ENCODE results near the gene PLXDC1. TPM values are rescaled to one million over a fixed set of nuclear protein-coding genes. Genes with fewer than 3 reads are reported as not detected.

The PLXDC1 gene
- total RNA-seq, 1 experiment from 2014 or later = not detected

DNA sequence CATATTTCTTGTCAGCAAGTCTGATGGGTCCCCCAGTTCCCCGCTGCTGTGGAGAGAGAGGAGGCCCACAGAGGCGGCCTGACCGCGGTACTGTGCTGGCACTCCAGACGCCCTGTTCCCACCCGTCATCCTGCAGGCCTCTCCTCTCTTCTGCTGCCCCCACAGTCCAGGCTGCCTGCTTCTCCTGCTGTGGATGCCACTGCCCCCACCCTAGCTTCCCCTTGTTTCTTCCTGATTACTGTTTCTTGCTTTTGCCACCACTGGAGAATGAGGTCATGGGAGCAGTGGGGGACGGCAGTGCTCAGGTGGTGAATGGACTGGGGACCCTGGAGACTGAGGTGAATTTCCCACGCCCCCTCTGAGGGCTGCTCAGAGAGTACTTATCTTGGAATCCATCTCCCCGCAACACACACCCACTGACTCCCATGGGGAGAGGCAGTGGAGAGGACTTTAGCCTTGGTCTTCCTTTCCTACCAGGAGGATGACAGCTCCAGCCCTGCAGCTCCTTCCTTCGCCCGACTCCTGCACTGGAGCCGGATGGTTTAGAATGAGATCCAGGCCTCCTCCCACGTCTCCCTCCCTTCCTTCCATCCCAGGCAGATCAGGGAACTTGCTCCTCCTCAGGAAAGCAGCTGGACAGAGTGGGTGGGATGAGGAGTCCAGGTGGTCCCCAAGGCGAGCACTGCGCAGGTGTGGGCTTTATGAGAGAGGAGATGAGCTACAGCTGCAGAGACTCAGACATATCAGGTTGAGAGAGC lies 60.4 kb downstream of the PLXDC1 start:
- no peaks in the 10 kb centered on the region for H3K9me3 ChIP-seq (ENCODE audit: low read length)
- no peaks in the 10 kb centered on the region for H4K20me1 ChIP-seq (ENCODE audit: insufficient read depth, low read depth, low read length)
- no peaks in the 10 kb centered on the region for H3K27me3 ChIP-seq (ENCODE audit: low read length)
- H3K4me1 ChIP-seq (ENCODE audit: low read length) = peaks cover 14% of the 10 kb centered on the region
- no peaks in the 10 kb centered on the region for H3K9me2 ChIP-seq (replicated peaks; ENCODE audit: insufficient read depth, low read length)
- no peak overlapping the region for H2AFZ ChIP-seq (ENCODE audit: low read length)
- no peak overlapping the region for H3K9ac ChIP-seq (ENCODE audit: low read length)
- no peak overlapping the region for H3K4me3 ChIP-seq (ENCODE audit: low read length)
- H3K36me3 ChIP-seq (ENCODE audit: insufficient read depth, low read length) = no peaks in the 10 kb centered on the region
- DNase-seq = no peak
- H3K79me2 ChIP-seq (ENCODE audit: low read length) = no peaks in the 10 kb centered on the region
- H3K4me2 ChIP-seq (ENCODE audit: low read depth, low read length, poor library complexity, severe bottlenecking) = no peak overlapping the region
- no peak overlapping the region for H3K27ac ChIP-seq (ENCODE audit: low read length)

DNA sequence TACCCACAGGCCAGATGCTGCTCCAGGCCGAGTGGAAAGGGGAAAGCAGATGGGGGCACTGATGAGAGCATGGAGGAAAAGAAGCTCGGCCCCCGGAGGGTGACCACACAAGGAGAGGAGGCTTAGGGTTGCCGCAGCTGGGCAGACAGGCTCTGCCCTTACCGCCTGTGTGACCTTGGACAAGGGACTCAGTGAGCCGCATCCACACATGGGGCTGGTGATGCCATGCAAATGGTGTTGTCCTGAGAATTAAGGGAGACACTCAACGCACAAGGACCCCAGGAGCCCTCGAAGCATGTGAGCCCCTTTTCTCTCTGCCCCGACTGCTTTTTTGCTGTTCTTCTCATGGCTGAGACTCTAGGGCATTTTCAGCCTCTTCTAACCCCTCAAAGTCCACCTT lies 61.0 kb downstream of the PLXDC1 start:
- H3K4me3 ChIP-seq (ENCODE audit: low read length) = no peak overlapping the region
- H4K20me1 ChIP-seq (ENCODE audit: insufficient read depth, low read depth, low read length) = no peaks in the 10 kb centered on the region
- no peak overlapping the region for H3K27ac ChIP-seq (ENCODE audit: low read length)
- no peaks in the 10 kb centered on the region for H3K36me3 ChIP-seq (ENCODE audit: insufficient read depth, low read length)
- H3K9ac ChIP-seq (ENCODE audit: low read length) = no peak overlapping the region
- no peaks in the 10 kb centered on the region for H3K9me3 ChIP-seq (ENCODE audit: low read length)
- no peaks in the 10 kb centered on the region for H3K79me2 ChIP-seq (ENCODE audit: low read length)
- peaks cover 14% of the 10 kb centered on the region for H3K4me1 ChIP-seq (ENCODE audit: low read length)
- H2AFZ ChIP-seq (ENCODE audit: low read length) = no peak overlapping the region
- no peak for DNase-seq
- H3K4me2 ChIP-seq (ENCODE audit: low read depth, low read length, poor library complexity, severe bottlenecking) = no peak overlapping the region
- H3K27me3 ChIP-seq (ENCODE audit: low read length) = no peaks in the 10 kb centered on the region
- no peaks in the 10 kb centered on the region for H3K9me2 ChIP-seq (replicated peaks; ENCODE audit: insufficient read depth, low read length)

DNA sequence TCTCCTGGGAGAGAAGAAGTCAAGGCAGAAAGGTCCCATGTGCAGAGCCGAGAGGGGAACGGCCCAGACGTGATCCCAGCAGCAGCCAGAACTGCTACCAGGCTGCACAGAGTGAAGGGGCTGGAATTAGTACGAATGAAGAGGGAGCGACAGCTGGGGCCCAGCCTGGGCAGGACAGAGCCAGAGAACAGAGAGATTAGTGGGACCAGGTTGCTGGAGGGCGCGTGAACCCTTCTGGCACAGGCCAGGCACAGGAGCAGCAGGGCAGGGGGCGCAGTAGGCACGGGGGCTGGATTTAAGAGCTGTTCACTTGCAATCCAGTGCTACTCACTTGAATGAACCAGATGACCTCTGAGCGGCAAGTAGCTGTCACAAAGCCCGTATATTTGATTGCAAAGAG lies 66.9 kb downstream of the PLXDC1 start:
- H3K4me2 ChIP-seq (ENCODE audit: low read depth, low read length, poor library complexity, severe bottlenecking) = no peak overlapping the region
- no peak overlapping the region for H3K27ac ChIP-seq (ENCODE audit: low read length)
- H3K9me2 ChIP-seq (replicated peaks; ENCODE audit: insufficient read depth, low read length) = no peaks in the 10 kb centered on the region
- no peak overlapping the region for H2AFZ ChIP-seq (ENCODE audit: low read length)
- H3K4me3 ChIP-seq (ENCODE audit: low read length) = no peak overlapping the region
- no peaks in the 10 kb centered on the region for H3K9me3 ChIP-seq (ENCODE audit: low read length)
- H4K20me1 ChIP-seq (ENCODE audit: insufficient read depth, low read depth, low read length) = no peaks in the 10 kb centered on the region
- H3K4me1 ChIP-seq (ENCODE audit: low read length) = no peaks in the 10 kb centered on the region
- H3K79me2 ChIP-seq (ENCODE audit: low read length) = no peaks in the 10 kb centered on the region
- H3K27me3 ChIP-seq (ENCODE audit: low read length) = no peaks in the 10 kb centered on the region
- no peak overlapping the region for H3K9ac ChIP-seq (ENCODE audit: low read length)
- no peak for DNase-seq
- H3K36me3 ChIP-seq (ENCODE audit: insufficient read depth, low read length) = no peaks in the 10 kb centered on the region

DNA sequence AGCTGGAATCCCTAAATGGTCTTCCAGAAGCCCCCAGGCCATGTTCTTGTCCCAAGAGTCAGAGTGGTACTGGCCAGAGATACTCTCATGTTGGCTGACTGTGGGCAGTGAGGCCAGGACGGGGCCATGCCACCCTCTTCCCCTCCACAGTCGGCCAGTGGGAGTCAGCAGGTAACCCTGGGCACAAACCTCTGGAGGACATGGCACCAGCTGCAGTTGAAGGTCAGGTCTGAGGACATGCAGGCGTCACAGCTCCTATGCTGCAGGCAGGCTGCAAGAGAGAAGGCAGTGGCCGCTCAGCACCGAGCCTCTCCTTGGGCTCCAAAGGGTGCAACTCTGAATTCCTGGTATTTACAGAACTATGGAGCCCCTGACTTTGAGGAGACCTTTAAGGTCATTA lies 68.2 kb downstream of the PLXDC1 start:
- Histone ChIP-seq H3K36me3 (ENCODE audit: insufficient read depth, low read length) (no peaks in the 10 kb centered on the region), H3K9me3 (ENCODE audit: low read length) (no peaks in the 10 kb centered on the region), H3K79me2 (ENCODE audit: low read length) (no peaks in the 10 kb centered on the region), H3K4me2 (ENCODE audit: low read depth, low read length, poor library complexity, severe bottlenecking) (no peak overlapping the region), H4K20me1 (ENCODE audit: insufficient read depth, low read depth, low read length) (no peaks in the 10 kb centered on the region), H3K27ac (ENCODE audit: low read length) (no peak overlapping the region), H3K27me3 (ENCODE audit: low read length) (no peaks in the 10 kb centered on the region), H2AFZ (ENCODE audit: low read length) (no peak overlapping the region), H3K9ac (ENCODE audit: low read length) (no peak overlapping the region), H3K4me3 (ENCODE audit: low read length) (no peak overlapping the region), H3K4me1 (ENCODE audit: low read length) (no peaks in the 10 kb centered on the region), H3K9me2 (replicated peaks; ENCODE audit: insufficient read depth, low read length) (no peaks in the 10 kb centered on the region)
- DNase-seq = no peak

DNA sequence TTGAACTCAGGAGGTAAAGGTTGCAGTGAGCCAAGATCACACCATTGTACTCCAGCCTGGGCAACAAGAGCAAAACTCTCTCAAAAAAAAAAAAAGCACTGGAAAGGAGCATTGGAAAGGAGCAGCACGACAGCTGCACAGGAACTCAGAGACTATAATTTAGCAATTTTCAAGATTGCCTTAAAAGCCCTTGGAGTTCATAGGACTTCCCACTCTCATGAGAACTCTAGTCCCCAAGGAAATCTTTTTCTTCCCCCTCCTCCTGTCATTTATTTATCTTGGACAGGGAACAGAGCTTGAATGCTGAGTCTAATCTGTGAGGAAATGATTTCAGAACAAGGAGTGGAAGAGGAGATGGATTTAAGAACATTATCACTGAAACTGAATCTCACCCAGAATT lies 69.0 kb downstream of the PLXDC1 start:
- no peaks in the 10 kb centered on the region for H4K20me1 ChIP-seq (ENCODE audit: insufficient read depth, low read depth, low read length)
- no peaks in the 10 kb centered on the region for H3K79me2 ChIP-seq (ENCODE audit: low read length)
- H2AFZ ChIP-seq (ENCODE audit: low read length) = no peak overlapping the region
- DNase-seq = no peak
- no peak overlapping the region for H3K4me2 ChIP-seq (ENCODE audit: low read depth, low read length, poor library complexity, severe bottlenecking)
- H3K4me3 ChIP-seq (ENCODE audit: low read length) = no peak overlapping the region
- H3K9me3 ChIP-seq (ENCODE audit: low read length) = no peaks in the 10 kb centered on the region
- H3K27me3 ChIP-seq (ENCODE audit: low read length) = no peaks in the 10 kb centered on the region
- no peak overlapping the region for H3K27ac ChIP-seq (ENCODE audit: low read length)
- H3K9me2 ChIP-seq (replicated peaks; ENCODE audit: insufficient read depth, low read length) = no peaks in the 10 kb centered on the region
- H3K36me3 ChIP-seq (ENCODE audit: insufficient read depth, low read length) = no peaks in the 10 kb centered on the region
- H3K4me1 ChIP-seq (ENCODE audit: low read length) = no peaks in the 10 kb centered on the region
- H3K9ac ChIP-seq (ENCODE audit: low read length) = no peak overlapping the region

DNA sequence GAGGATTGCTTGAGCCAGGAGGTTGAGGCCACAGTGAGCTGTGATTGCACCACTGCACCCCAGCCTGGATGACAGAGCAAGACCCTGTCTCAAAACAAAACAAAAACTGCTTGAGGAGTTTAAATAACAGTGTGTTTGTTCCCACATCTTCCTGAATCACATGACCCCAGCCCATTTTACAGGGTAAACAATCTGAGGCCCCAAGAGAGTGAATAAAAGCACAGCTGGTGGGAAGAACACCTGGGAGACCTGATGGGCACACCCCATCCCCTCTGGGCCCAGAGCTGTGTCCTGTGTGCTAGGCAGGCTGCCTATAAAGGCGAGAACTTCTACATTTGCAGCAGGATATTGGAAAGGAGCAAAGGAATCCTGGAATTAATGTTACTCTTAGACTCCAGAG lies 69.6 kb downstream of the PLXDC1 start:
- no peaks in the 10 kb centered on the region for H4K20me1 ChIP-seq (ENCODE audit: insufficient read depth, low read depth, low read length)

DNA sequence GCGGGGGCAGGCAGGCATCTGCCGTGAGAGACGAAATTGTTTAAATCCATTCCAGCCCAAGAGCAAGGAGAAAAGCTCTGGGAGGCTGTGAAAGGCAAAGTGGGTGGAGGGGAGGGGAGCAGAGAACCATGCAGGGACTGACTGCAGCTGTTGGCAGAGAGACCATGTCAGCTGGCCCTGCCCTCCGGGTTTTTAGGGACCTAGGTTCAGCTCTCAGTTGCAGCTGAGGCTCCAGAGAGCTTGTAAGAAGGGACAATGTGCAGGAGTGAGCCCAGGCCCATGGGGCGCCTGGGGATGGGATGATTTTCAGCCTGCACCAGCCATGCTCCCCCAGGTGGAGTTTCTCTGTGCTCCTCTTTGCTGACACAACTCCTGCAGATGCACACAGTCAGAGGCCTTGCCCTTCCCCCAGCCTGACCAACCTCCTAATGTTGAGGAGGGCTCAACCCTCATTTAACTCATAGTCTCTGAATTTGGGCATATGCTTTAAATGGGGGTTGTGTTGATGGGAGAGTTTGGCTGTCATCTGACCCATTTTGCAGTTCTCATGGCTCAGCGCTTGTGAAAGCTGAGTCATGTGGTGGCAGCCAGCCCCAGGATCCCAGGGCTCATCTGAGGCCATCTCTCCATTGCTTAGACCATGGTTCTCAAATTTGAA lies 70.9 kb downstream of the PLXDC1 start:
- Histone ChIP-seq H3K27ac (ENCODE audit: low read length) (no peak overlapping the region), H2AFZ (ENCODE audit: low read length) (no peak overlapping the region), H3K9me3 (ENCODE audit: low read length) (no peaks in the 10 kb centered on the region), H3K9ac (ENCODE audit: low read length) (no peak overlapping the region), H3K36me3 (ENCODE audit: insufficient read depth, low read length) (no peaks in the 10 kb centered on the region), H3K9me2 (replicated peaks; ENCODE audit: insufficient read depth, low read length) (no peaks in the 10 kb centered on the region), H3K4me1 (ENCODE audit: low read length) (no peaks in the 10 kb centered on the region), H4K20me1 (ENCODE audit: insufficient read depth, low read depth, low read length) (no peaks in the 10 kb centered on the region), H3K27me3 (ENCODE audit: low read length) (no peaks in the 10 kb centered on the region), H3K79me2 (ENCODE audit: low read length) (no peaks in the 10 kb centered on the region), H3K4me3 (ENCODE audit: low read length) (no peak overlapping the region), H3K4me2 (ENCODE audit: low read depth, low read length, poor library complexity, severe bottlenecking) (no peak overlapping the region)
- no peak for DNase-seq

More for the DNA sequence above, 69.6 kb downstream of the PLXDC1 start:
- no peaks in the 10 kb centered on the region for H3K9me2 ChIP-seq (replicated peaks; ENCODE audit: insufficient read depth, low read length)
- H3K27me3 ChIP-seq (ENCODE audit: low read length) = no peaks in the 10 kb centered on the region
- H2AFZ ChIP-seq (ENCODE audit: low read length) = no peak overlapping the region
- no peaks in the 10 kb centered on the region for H3K4me1 ChIP-seq (ENCODE audit: low read length)
- no peak overlapping the region for H3K4me3 ChIP-seq (ENCODE audit: low read length)
- no peaks in the 10 kb centered on the region for H3K9me3 ChIP-seq (ENCODE audit: low read length)
- H3K4me2 ChIP-seq (ENCODE audit: low read depth, low read length, poor library complexity, severe bottlenecking) = no peak overlapping the region
- no peak overlapping the region for H3K9ac ChIP-seq (ENCODE audit: low read length)
- no peak overlapping the region for H3K27ac ChIP-seq (ENCODE audit: low read length)
- no peaks in the 10 kb centered on the region for H3K36me3 ChIP-seq (ENCODE audit: insufficient read depth, low read length)
- no peak for DNase-seq
- H3K79me2 ChIP-seq (ENCODE audit: low read length) = no peaks in the 10 kb centered on the region

DNA sequence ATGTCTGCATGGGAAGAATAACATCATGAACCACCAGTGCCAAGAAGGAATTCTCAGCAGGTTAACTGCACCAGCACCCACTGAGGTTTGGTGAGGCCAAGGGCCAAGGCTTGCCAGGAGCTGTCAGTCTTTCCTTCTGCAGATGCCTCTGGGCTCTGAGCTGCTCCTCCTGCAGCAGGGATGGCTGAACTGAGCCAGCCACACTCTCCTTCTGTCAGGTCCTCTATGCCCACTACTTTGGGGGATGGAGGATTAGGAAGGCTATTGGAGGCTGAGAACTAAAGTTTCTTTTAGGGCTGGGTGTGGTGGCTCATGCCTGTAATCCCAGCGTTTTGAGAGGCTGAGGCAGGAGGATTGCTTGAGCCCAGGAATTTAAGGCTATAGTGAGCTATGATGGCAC lies 71.6 kb downstream of the PLXDC1 start:
- Histone ChIP-seq H3K9me2 (replicated peaks; ENCODE audit: insufficient read depth, low read length) (no peaks in the 10 kb centered on the region), H2AFZ (ENCODE audit: low read length) (no peak overlapping the region), H3K4me3 (ENCODE audit: low read length) (no peak overlapping the region), H3K27ac (ENCODE audit: low read length) (no peak overlapping the region), H3K79me2 (ENCODE audit: low read length) (no peaks in the 10 kb centered on the region), H3K36me3 (ENCODE audit: insufficient read depth, low read length) (no peaks in the 10 kb centered on the region), H3K4me2 (ENCODE audit: low read depth, low read length, poor library complexity, severe bottlenecking) (no peak overlapping the region), H3K9me3 (ENCODE audit: low read length) (no peaks in the 10 kb centered on the region), H4K20me1 (ENCODE audit: insufficient read depth, low read depth, low read length) (no peaks in the 10 kb centered on the region), H3K9ac (ENCODE audit: low read length) (no peak overlapping the region), H3K4me1 (ENCODE audit: low read length) (no peaks in the 10 kb centered on the region), H3K27me3 (ENCODE audit: low read length) (no peaks in the 10 kb centered on the region)
- DNase-seq = no peak

Measured in Karpas-422 (cell line).